ENCODE data around the gene NSD2.

NSD2 gene

DNA sequence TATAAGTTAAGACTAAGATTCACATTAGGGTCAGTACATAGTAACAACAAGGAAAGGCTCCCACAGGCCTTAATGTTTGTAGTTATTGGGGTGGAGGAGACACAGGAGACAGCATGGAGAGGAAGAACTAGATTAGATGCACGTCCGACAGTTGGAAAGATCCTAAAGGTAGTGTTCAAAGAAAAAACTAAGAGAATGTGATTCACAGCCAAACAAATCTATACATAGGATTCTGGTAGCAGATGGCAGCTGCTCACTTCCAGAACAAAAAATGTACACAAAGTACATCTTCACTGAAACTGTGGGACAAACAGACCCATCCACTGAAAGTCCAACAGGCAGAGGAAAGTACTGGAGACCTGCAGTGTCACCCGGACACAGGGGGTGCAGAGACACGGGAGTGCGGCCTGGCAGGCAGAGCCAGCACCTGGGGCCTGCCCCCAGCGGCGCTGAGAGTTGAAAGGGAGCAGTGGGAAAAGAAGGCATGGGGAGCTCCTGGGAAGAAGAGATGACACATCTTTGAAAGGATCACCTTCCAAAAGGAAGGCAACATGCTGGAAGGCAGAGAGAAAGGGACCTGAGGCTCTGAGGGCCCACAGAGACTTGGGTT, 97.6 kb downstream of the NSD2 start:
- no peak for DNase-seq (ENCODE audit: low spot score)
- no peak for TF ChIP-seq CTCF (IDR thresholded peaks at IDR 0.05)

DNA sequence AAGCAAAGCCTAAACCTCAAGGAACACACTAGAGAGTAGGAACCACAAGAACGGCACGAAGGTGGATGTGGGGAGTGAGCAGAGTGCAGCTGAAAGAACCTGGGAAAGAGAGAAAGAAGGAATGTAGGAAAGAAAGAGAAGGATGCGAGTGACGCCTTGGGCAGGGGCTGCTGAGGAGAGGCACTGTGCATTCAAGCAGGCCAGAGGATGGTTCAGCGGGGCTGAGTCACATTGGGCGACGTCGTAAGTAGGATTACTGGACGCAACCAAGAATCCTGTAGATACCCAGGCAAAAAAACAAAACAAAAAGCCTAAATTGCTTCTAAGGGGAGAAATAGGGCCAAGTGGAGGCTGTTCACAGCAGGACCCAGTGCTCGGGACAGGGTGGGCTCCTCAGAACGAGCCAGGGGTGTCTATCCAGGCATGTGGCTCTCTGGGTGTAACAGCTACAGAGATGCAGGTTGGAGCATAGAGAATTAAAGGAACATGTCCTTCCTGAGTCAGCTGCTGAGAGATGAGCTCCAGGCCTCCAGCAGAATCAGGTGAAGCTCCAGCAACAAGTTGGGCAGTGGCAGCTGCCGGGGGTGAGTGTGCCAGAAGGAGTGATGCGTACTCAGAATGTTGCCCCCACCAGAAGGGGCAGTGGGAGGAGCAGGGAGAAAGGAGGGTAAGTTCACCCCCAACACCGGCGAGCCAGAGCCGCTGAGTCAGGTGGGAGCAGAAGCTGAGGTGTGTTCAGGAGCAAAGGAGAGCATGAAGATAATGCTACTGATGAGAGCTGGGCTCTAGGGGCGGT, 98.9 kb downstream of the NSD2 start:
- Histone ChIP-seq H3K4me3 (no peak overlapping the region), H3K27ac (no peak overlapping the region)
- DNase-seq (ENCODE audit: low spot score), result no peak
- TF ChIP-seq CTCF (IDR thresholded peaks at IDR 0.05), result no peak

More for the DNA sequence above, 97.6 kb downstream of the NSD2 start:
- Histone ChIP-seq H3K27ac (no peak overlapping the region), H3K4me3 (no peak overlapping the region)

GRCh38 chr4:1970926-1971325, 99.7 kb downstream of the NSD2 start:
- TF ChIP-seq CTCF (IDR thresholded peaks at IDR 0.05), result no peak

GRCh38 chr4:1971456-1972200, 100.4 kb downstream of the NSD2 start:
- TF ChIP-seq CTCF (IDR thresholded peaks at IDR 0.05), result no peak
- no peak overlapping the region for H3K4me3 ChIP-seq
- no peak for DNase-seq (ENCODE audit: low spot score)
- H3K27ac ChIP-seq, result no peak overlapping the region

More at GRCh38 chr4:1970926-1971325, 99.7 kb downstream of the NSD2 start:
- Histone ChIP-seq H3K4me3 (no peak overlapping the region), H3K27ac (no peak overlapping the region)
- no peak for DNase-seq (ENCODE audit: low spot score)

DNA sequence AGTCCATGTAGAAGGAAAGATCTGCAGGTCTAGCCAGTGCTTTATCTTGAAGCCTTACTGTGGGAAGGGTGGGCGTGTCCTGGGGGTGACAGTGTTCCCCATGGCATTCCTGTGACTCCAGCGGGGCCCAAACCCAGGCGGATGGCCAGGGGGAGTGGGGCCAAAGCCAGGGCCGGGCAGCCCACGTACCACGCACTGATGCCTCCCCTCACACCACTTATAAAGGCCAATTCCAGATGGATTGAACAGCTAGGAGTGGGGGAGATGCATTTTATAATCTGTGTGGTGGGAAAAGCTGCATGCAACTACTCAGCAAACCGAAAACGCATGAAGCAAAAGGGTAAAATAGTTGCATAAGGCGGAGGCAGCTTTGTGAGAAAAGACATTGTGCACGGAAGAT, 101.2 kb downstream of the NSD2 start:
- no peak overlapping the region for H3K4me3 ChIP-seq
- DNase-seq (ENCODE audit: low spot score), result no peak

GRCh38 chr4:1973218-1973617, 102.0 kb downstream of the NSD2 start:
- DNase-seq (ENCODE audit: low spot score), result no peak
- H3K4me3 ChIP-seq, result no peak overlapping the region
- no peak overlapping the region for H3K27ac ChIP-seq
- TF ChIP-seq CTCF (IDR thresholded peaks at IDR 0.05), result no peak

More for the DNA sequence above, 101.2 kb downstream of the NSD2 start:
- H3K27ac ChIP-seq, result no peak overlapping the region
- TF ChIP-seq CTCF (IDR thresholded peaks at IDR 0.05), result no peak

All from coronary artery (tissue), 2 donors.